Right lung (tissue), 5 donors: ENCODE data around the gene ANKH. TPM values are rescaled to one million over a fixed set of nuclear protein-coding genes. Genes with fewer than 3 reads are reported as not detected.

Experiments used
- DNase-seq, 2 donors: peaks; one replicate each; pipeline ENCODE4 v3.0.0-alpha.2; 2013
- polyA plus RNA-seq, 5 donors: library from polyadenylated mRNA; unstranded; fragments of 120-200 nt; gene quantifications; one replicate each; pipeline versions ENCODE4 v1.2.1 to v1.2.3, GENCODE V29; 2013; ENCODE audit warnings: inconsistent platforms in 1 of 5, low replicate concordance in 1 of 5; ENCODE audit not compliant: insufficient read length in 5 of 5, insufficient read depth in 1 of 5

The ANKH gene
- polyA plus RNA-seq, 5 donors, result 6.9 to 11.1 (median 9.3) TPM

- DNase-seq, result no peak
Measured at GRCh38 chr5:14687023-14687665, 184.4 kb downstream of the ANKH start.

GRCh38 chr5:14686517-14686916 is 185.1 kb downstream of the ANKH start:
- no peak for DNase-seq

GRCh38 chr5:14685757-14686156 is 185.8 kb downstream of the ANKH start:
- DNase-seq, result peak in 1 of 2 donors; percentile 28

- DNase-seq, result no peak
Measured at GRCh38 chr5:14684757-14685156, 186.8 kb downstream of the ANKH start.

- DNase-seq, result no peak
Measured at GRCh38 chr5:14683906-14684455, 187.6 kb downstream of the ANKH start.

GRCh38 chr5:14681236-14681752 is 190.3 kb downstream of the ANKH start:
- no peak for DNase-seq

GRCh38 chr5:14679595-14679994 is 192.0 kb downstream of the ANKH start:
- DNase-seq, result no peak

GRCh38 chr5:14678773-14679334 is 192.7 kb downstream of the ANKH start:
- DNase-seq, result no peak

GRCh38 chr5:14676320-14676719 is 195.3 kb downstream of the ANKH start:
- no peak for DNase-seq

- no peak for DNase-seq
Measured at GRCh38 chr5:14675865-14676300, 195.7 kb downstream of the ANKH start.

GRCh38 chr5:14674983-14675854 is 196.4 kb downstream of the ANKH start:
- no peak for DNase-seq

GRCh38 chr5:14673443-14673842 is 198.1 kb downstream of the ANKH start:
- no peak for DNase-seq

GRCh38 chr5:14672484-14673394 is 198.8 kb downstream of the ANKH start:
- no peak for DNase-seq

- DNase-seq, result no peak
Measured at GRCh38 chr5:14672082-14672481, 199.5 kb downstream of the ANKH start.

GRCh38 chr5:14671414-14671813 is 200.2 kb downstream of the ANKH start:
- no peak for DNase-seq

- no peak for DNase-seq
Measured at GRCh38 chr5:14669975-14670374, 201.6 kb downstream of the ANKH start.

GRCh38 chr5:14669415-14669814 is 202.2 kb downstream of the ANKH start:
- DNase-seq, result no peak

- no peak for DNase-seq
Measured at GRCh38 chr5:14668181-14668591, 203.4 kb downstream of the ANKH start.

GRCh38 chr5:14667770-14668169 is 203.8 kb downstream of the ANKH start:
- no peak for DNase-seq

GRCh38 chr5:14667290-14667689 is 204.3 kb downstream of the ANKH start:
- DNase-seq, result no peak

GRCh38 chr5:14666357-14666756 is 205.2 kb downstream of the ANKH start:
- DNase-seq, result no peak
